B cell (primary cell): ENCODE data around the gene CYP4F22. TPM values are rescaled to one million over a fixed set of nuclear protein-coding genes. Genes with fewer than 3 reads are reported as not detected.

ENCODE experiments used
- ATAC-seq: fragments of 200-7000 bp; cut with Tn5 transposase; one replicate; pipeline ENCODE4 v1.10.0; 2021; ENCODE audit warnings: low read depth, mild to moderate bottlenecking, moderate number of reproducible peaks, moderate library complexity
- CTCF ChIA-PET: fragments of 350-600 bp; sonication (Branson Sonifier 250); formaldehyde crosslinking; loops from one replicate; lab custom pipeline; 2021; ENCODE audit warnings: antibody characterized with exemption, inconsistent platforms; lab: Charles Lee
- POLR2A ChIA-PET: fragments of 350-600 bp; sonication (Branson Sonifier 250); formaldehyde crosslinking; loops from one replicate; lab custom pipeline; 2021; ENCODE audit warnings: antibody characterized with exemption; lab: Charles Lee
- DNase-seq: peaks from one replicate; pipeline ENCODE4 v3.0.0; 2013
- H2AFZ ChIP-seq: 2 replicates; pipeline ENCODE4 v1.6.1; 2012; ENCODE audit warnings: mild to moderate bottlenecking, low read depth, low read length; ENCODE audit not compliant: insufficient read depth, poor library complexity, severe bottlenecking
- H3K27ac ChIP-seq, 2 donors: 1 replicate in 1 of 2; 2 replicates in 1 of 2; pipeline ENCODE4 v1.5.1; 2012 to 2013; ENCODE audit warnings: low read length in 2 of 2, mild to moderate bottlenecking in 2 of 2, moderate library complexity in 1 of 2
- H3K27me3 ChIP-seq, 4 experiments: fragments of 200-600 bp in 1 of 4; sonication (generic) in 1 of 4; replicated peaks in 1 of 4; 1 replicate in 2 of 4; 2 replicates in 2 of 4; pipeline versions ENCODE4 v1.6.1 to v1.7.0; 2013 to 2016; ENCODE audit warnings: low read length in 3 of 4, mild to moderate bottlenecking in 2 of 4, mixed read lengths in 1 of 4, moderate library complexity in 1 of 4; ENCODE audit not compliant: insufficient read depth in 4 of 4, control insufficient read depth in 3 of 4; ENCODE audit errors: control extremely low read depth in 1 of 4
- H3K36me3 ChIP-seq, 2 experiments: replicated peaks in 1 of 2; 1 replicate in 1 of 2; 2 replicates in 1 of 2; pipeline versions ENCODE4 v1.6.1 to v1.7.1; 2013; ENCODE audit warnings: low read length in 1 of 2; ENCODE audit not compliant: insufficient read depth in 2 of 2, control insufficient read depth in 1 of 2; ENCODE audit errors: control extremely low read depth in 1 of 2, extremely low read depth in 1 of 2
- H3K4me1 ChIP-seq, 2 donors: fragments of 200-600 bp in 1 of 2; sonication (generic) in 1 of 2; 1 replicate in 1 of 2; 2 replicates in 1 of 2; pipeline versions ENCODE4 v1.5.1 to v1.6.1; 2013 to 2017; ENCODE audit warnings: low read length in 2 of 2; ENCODE audit not compliant: control insufficient read depth in 2 of 2, insufficient read depth in 2 of 2
- H3K4me2 ChIP-seq: replicated peaks from 2 replicates; pipeline ENCODE3; 2012; ENCODE audit warnings: mild to moderate bottlenecking, low read depth, low read length; ENCODE audit not compliant: poor library complexity, severe bottlenecking
- H3K4me3 ChIP-seq, 5 experiments: fragments of 200-600 bp in 1 of 5; sonication (generic) in 1 of 5; 1 replicate in 3 of 5; 2 replicates in 2 of 5; pipeline versions ENCODE4 v1.5.1 to v1.7.0; 2011 to 2016; ENCODE audit warnings: low read length in 4 of 5, mild to moderate bottlenecking in 4 of 5, low read depth in 2 of 5, control low read depth in 1 of 5, moderate library complexity in 1 of 5; ENCODE audit not compliant: insufficient read depth in 1 of 5; ENCODE audit errors: control extremely low read depth in 1 of 5, extremely low read depth in 1 of 5
- H3K79me2 ChIP-seq: fragments of 200-600 bp; sonication (generic); one replicate; pipeline ENCODE4 v1.6.0; 2016; ENCODE audit warnings: low read length; ENCODE audit not compliant: control insufficient read depth, insufficient read depth
- H3K9ac ChIP-seq: fragments of 200-600 bp; sonication (generic); 2 replicates; pipeline ENCODE4 v1.6.1; 2017; ENCODE audit warnings: mild to moderate bottlenecking, low read length, moderate library complexity
- H3K9me3 ChIP-seq, 3 donors: one replicate each; pipeline versions ENCODE4 v1.6.1 to v1.7.1; 2013; ENCODE audit warnings: low read length in 2 of 3; ENCODE audit not compliant: control insufficient read depth in 2 of 3, insufficient read depth in 1 of 3; ENCODE audit errors: control extremely low read depth in 1 of 3
- H4K20me1 ChIP-seq: 2 replicates; pipeline ENCODE4 v1.6.0; 2012; ENCODE audit warnings: mild to moderate bottlenecking, low read length; ENCODE audit not compliant: insufficient read depth, control insufficient read depth, poor library complexity, severe bottlenecking
- H3K27ac Mint-ChIP-seq: one replicate; pipeline ENCODE4 v1.8.0; 2021; ENCODE audit warnings: mixed read lengths
- H3K27me3 Mint-ChIP-seq: one replicate; pipeline ENCODE4 v1.8.0; 2021; ENCODE audit warnings: mixed read lengths
- H3K4me1 Mint-ChIP-seq: one replicate; pipeline ENCODE4 v1.8.0; 2021; ENCODE audit warnings: mixed read lengths
- H3K4me3 Mint-ChIP-seq: one replicate; pipeline ENCODE4 v1.8.0; 2021; ENCODE audit warnings: mixed read lengths
- H3K9me3 Mint-ChIP-seq: one replicate; pipeline ENCODE4 v1.8.0; 2022; ENCODE audit warnings: mixed read lengths; ENCODE audit not compliant: insufficient read depth
- EZH2 ChIP-seq: IDR thresholded peaks from 2 replicates; pipeline ENCODE4 v1.6.1; 2012; ENCODE audit warnings: borderline replicate concordance, low read depth, mild to moderate bottlenecking, moderate library complexity, low read length; ENCODE audit not compliant: insufficient read depth, poor library complexity, severe bottlenecking
- WGBS: methylation state at CpG from one replicate; pipeline ENCODE4 v1.1.5; 2013; ENCODE audit warnings: missing lambda C conversion rate; ENCODE audit not compliant: insufficient coverage; 5-methylcytosine and 5-hydroxymethylcytosine counted together
- intact Hi-C: fragments of 100-400 bp; cut with micrococcal nuclease; formaldehyde crosslinking; loops from one replicate; pipeline ENCODE4 v1.10.0; 2022
- polyA plus RNA-seq: library from polyadenylated mRNA; depleted of rRNA; stranded (reverse); fragments of >200 nt; gene quantifications from 2 replicates; pipeline ENCODE4 v1.2.3, GENCODE V29; 2012
- total RNA-seq, 2 donors: library from RNA; stranded (reverse); fragments of 120-200 nt in 1 of 2; gene quantifications; 1 replicate in 1 of 2; 2 replicates in 1 of 2; pipeline versions ENCODE4 v1.2.3 to v1.2.4, GENCODE V29; 2013 to 2022
- TF ChIP-seq, protein P1 (sequence below): fragments of 200-600 bp; IDR thresholded peaks from one replicate; pipeline ENCODE4 v1.8.0; 2022; ENCODE audit warnings: antibody characterized with exemption, mild to moderate bottlenecking

CYP4F22 gene
- total and polyA plus RNA-seq, 2 donors (not counting 1 experiment from before 2014, with no cell fraction given), result 0.03 TPM; not detected in 1

DNA sequence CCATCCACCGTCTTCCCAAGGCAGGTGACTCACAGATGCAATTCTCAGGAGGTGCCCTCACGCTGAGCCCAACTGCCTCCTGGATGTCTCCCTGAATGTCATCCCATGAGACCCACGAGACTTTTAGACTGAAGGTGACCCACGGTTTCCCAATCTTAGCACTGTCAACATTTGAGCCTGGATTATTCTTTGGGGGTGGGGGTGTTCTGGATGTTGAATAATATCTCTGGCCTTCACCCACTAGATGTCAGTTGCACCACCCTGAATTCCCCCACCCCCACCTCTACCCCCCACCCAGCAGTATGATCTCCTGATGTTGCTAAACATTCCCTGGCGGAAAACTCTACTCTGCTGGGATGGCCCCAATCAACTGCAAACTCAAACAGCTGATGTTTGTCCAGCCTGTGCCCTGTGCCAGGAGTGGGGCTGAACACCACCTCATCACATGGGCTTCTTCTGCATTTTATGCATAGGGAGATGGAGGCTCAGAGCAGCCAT, 2.2 kb upstream of the CYP4F22 start:
- POLR2A ChIA-PET, result no interaction called here
- peaks cover 5 to 16% of the 10 kb centered on the region in 2 donors for H3K4me1 ChIP-seq
- CTCF ChIA-PET, result no interaction called here
- H3K9me3 ChIP-seq, result peaks cover 0 to 16% (median 0%) of the 10 kb centered on the region in 3 donors
- no peak overlapping the region for H2AFZ ChIP-seq
- no peak overlapping the region for H3K27ac ChIP-seq
- H4K20me1 ChIP-seq, result no peaks in the 10 kb centered on the region
- H3K27me3 ChIP-seq, result peaks cover 0 to 47% (median 8%) of the 10 kb centered on the region in 4 experiments
- no peaks in the 10 kb centered on the region for H3K79me2 ChIP-seq
- H3K9me3 Mint-ChIP-seq, result peaks cover 3% of the 10 kb centered on the region
- H3K4me3 ChIP-seq, result no peak overlapping the region
- WGBS, result 97% methylated on average over 4 of the region's 5 CpGs
- DNase-seq (no peak), ATAC-seq (no peak)
- H3K4me3 Mint-ChIP-seq, result no peak overlapping the region
- H3K4me1 Mint-ChIP-seq, result peaks cover 3% of the 10 kb centered on the region
- peaks cover 55% of the 10 kb centered on the region for H3K27me3 Mint-ChIP-seq
- H3K9ac ChIP-seq, result no peak overlapping the region
- no peak for TF ChIP-seq EZH2
- TF ChIP-seq, protein P1, sequence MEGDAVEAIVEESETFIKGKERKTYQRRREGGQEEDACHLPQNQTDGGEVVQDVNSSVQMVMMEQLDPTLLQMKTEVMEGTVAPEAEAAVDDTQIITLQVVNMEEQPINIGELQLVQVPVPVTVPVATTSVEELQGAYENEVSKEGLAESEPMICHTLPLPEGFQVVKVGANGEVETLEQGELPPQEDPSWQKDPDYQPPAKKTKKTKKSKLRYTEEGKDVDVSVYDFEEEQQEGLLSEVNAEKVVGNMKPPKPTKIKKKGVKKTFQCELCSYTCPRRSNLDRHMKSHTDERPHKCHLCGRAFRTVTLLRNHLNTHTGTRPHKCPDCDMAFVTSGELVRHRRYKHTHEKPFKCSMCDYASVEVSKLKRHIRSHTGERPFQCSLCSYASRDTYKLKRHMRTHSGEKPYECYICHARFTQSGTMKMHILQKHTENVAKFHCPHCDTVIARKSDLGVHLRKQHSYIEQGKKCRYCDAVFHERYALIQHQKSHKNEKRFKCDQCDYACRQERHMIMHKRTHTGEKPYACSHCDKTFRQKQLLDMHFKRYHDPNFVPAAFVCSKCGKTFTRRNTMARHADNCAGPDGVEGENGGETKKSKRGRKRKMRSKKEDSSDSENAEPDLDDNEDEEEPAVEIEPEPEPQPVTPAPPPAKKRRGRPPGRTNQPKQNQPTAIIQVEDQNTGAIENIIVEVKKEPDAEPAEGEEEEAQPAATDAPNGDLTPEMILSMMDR, result no peak
- H3K27ac Mint-ChIP-seq, result no peak overlapping the region
- intact Hi-C loops, result no loop called here
- H3K4me2 ChIP-seq, result no peak overlapping the region
- H3K36me3 ChIP-seq, result no peaks in the 10 kb centered on the region

DNA sequence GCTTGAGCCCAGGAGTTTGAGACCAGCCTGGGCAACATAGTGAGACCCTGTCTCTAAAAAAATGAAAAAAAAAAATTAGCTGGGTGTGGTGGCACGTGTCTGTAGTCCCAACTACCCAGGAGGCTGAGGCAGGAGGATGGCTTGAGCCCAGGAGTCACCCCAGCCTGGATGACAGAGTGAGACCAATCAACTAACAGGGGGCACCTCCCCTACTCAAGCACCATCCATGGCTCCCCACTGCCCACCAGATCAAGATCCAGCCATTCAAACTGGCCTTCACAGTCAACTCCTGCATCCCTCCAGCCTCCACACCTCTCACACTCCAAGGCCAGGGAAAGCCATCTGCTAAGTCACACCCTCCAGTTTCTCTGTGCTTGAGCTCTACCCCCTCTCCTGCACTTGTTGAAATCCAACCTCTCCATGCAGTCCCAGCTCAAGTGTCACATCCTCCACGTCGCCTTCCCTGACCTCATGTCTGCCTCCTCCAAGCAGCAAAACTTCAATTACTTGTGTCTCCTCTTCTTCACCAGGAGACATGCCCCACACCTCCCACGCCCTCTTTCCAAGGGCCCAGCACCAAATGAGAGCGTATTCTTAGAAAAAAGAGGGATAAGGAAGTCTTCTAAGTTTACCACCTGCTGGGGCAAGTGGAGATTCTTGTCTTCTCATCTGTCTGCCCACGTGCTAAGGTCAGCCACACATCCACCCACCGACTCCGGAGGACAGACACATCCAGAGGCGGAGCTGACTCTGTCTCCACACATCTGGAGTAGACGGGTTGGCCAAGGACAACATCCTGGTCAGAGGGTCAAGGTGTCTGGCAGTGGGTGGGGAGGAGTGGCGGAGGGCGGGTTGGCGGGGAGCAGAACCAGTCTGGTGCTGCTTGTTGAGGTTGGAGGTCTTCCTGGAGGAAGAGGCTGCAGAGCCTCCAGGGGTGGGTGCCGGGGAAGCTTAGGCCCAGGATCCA, 974 bp upstream of the CYP4F22 start:
- Histone ChIP-seq H4K20me1 (no peaks in the 10 kb centered on the region), H3K4me3 (no peak overlapping the region), H3K4me2 (no peak overlapping the region), H3K27me3 (peaks cover 0 to 49% (median 9%) of the 10 kb centered on the region in 4 experiments), H3K36me3 (no peaks in the 10 kb centered on the region), H3K4me1 (peaks cover 5 to 16% of the 10 kb centered on the region in 2 donors), H3K79me2 (no peaks in the 10 kb centered on the region), H3K9ac (no peak overlapping the region), H3K9me3 (peaks cover 0 to 16% (median 0%) of the 10 kb centered on the region in 3 donors), H3K27ac (no peak overlapping the region), H2AFZ (no peak overlapping the region)
- CTCF ChIA-PET, result no interaction called here
- intact Hi-C loops, result no loop called here
- TF ChIP-seq, protein P1, result no peak
- TF ChIP-seq EZH2, result no peak
- Mint-ChIP-seq H3K27ac (no peak overlapping the region), H3K4me3 (no peak overlapping the region), H3K27me3 (peaks cover 58% of the 10 kb centered on the region), H3K9me3 (peaks cover 3% of the 10 kb centered on the region), H3K4me1 (peaks cover 3% of the 10 kb centered on the region)
- 79% methylated on average over 12 of the region's 14 CpGs for WGBS
- POLR2A ChIA-PET, result interaction anchor here (0.6 kb wide), 1 partner anchor 286 kb away, joined by 3 read pairs; no protein-coding TSS in a partner anchor
- ATAC-seq (no peak), DNase-seq (no peak)
